Activated T-cell treated with anti-CD3 and anti-CD28 coated beads, Interleukin-2, amount 50 U/mL, for 1 hour (primary cell): Measurements from ENCODE around the gene GRB14.

Experiments used
- DNase-seq: peaks from one replicate; pipeline ENCODE4 v3.0.0-alpha.2; 2020

The GRB14 gene

DNA sequence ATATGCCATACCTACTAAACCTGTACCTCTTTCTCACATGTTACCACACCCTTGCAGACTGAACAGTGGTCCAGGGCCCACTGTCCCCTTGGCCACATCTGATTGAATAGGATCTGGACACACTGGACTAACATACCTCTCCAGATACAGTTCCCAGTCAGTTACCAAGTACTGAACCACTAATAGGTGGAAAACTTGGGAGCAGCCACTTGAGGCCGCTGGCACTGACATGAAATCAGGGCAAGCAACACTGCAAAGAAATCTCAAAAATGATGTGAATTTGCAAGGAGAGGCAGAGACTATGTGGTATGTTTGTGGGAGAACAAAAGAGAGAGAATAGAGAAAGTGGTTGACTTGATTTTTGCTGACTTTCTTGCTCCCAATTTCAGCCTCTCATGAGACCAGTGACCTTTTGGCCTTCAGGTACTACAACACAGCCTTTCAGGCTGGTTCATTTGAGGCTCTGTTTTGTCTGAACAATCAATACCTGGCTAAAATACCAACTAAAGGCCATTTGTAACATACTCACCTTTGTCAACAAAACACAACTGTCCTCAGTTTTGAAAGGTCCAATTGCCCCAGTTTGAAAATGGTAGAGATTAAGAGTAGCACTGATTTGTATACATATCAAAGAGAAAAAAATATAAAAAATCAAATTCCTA, 7.8 kb downstream of the GRB14 start:
- no peak for DNase-seq

DNA sequence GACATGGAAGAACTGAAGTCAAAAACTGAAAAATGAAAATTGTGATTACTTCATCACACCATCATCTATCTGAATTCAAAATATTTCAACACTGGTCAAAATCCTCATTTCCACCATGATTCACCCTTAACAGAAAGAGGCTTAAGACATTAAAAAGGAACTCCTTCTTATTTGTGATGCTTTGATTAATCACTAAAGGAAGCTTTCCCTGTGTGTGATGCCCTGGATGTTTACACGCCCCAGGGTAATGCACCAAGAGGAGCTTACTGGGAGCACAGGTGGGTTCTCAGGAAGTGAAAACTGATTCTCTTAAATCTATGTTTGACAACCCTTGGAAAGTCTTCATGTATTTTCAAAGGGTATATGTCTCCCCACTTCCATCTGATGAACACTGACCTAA, 11.5 kb downstream of the GRB14 start:
- no peak for DNase-seq

DNA sequence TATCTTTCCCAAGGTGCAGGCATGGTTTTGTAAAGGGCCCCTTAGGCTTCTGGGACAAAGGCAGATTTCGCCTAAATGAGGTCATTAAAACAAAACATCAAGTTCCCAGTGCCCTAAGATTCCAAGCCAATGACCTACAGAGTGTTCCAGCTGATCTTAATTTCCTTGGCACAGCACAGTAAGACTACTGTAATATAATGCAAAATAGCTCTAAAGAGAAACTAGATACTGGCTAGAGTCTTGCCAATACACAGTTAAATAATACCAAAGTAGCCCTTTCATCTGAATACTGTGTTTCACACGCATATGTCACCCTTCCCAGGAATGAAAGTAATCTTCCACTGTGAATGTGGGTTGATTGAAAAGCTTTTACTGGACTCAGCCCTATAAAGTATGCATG, 14.7 kb downstream of the GRB14 start:
- no peak for DNase-seq

DNA sequence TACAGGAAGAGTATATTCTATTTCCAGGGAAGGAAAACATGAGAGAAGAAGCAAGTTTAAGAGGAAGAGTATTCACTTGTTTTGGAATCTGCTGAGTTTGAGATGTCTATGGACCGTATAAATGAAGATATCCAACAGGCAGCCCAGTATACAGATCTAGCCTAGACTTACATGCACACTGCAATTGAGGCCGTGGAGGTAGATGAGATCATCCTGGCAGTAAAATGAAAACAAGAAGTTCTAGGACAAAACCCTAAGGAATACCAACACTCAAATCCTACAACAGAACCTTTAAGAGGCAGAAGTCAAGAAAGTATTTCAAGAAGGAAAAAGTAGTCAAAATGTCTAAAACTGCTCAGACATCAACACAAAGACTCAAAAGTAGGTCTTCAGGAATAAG, 16.0 kb downstream of the GRB14 start:
- no peak for DNase-seq

DNA sequence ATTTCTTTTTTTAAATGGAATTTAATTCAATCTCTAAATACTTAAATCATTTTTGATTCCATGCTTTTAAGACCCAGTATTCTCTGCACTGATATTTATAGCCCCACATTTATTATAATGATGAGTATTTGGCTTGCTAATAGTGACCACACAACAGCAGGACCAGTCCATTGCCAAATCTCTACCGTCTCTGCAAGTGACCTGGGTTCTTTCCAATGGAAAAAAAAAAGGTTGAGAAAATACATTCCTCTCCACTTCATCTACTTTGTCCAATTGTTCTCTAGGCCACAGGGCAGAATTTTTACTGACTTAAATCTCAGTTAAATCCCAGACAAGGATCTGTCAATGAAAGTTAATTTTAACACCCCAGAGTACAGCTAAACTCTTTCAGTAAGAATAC, 20.5 kb downstream of the GRB14 start:
- DNase-seq, result no peak

DNA sequence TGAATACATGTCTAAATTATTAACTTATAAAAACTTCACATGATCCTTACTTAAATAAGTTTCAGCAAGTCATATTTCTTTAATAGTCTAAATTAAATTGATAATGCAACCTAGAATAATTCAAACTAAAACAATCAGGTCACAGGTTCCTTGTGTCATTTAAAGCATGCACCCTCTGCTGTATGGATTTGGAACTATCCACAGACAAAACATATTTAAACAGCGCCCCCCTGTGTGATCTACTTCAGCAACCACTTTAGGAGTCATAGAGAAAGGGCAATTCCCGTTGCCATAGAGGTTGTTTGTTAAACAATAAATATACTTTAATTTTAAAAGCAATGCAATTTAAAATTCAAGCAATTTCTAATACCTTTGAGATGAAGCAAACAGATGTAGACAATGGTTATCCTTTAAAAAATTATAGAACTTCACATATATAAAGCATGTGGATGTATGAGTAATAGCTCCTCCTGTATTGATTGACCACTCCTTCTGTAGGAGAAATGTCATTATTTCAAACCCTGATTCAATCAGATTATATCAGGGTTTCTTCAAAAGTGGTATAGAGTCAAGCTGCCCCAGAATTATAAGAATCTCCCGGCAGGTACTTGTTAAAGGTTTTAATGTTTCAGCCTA, 21.2 kb downstream of the GRB14 start:
- no peak for DNase-seq

DNA sequence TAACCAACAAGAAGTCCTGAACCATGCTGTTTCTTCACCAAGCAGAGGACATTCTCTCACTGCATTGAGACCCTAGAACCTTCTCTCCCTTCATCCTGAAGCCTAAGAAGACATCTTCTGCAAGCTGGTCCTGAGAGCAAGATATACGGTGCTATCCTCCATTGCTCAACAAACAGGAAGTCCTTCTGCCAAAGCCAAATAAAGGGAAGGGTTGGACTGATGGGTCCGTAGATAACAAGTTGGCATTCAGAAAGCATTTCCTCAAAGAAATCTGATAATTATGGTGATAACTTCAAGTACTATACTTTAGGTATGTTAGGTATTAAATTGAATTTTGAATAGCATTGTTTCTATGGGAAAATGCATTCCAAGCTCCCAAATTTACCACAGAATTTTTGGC, 23.3 kb downstream of the GRB14 start:
- no peak for DNase-seq

DNA sequence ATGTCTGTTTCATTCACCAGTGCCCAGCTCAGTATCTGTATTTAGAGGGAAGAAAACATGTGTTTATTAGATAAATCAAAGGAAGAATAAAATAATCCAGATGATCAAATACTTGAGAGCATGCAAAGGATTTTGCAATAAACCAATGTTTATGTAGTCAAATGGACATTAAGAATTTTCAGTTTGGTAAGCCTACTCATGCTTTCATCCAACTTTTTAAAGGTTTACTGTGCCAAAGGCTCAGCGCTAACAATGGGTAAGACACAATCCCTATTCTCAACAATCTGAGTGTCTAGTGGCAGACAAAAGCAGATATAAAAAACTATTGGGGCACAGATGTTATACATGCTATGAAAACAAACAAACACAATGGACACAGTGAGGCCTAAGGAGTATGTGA, 26.3 kb downstream of the GRB14 start:
- no peak for DNase-seq

DNA sequence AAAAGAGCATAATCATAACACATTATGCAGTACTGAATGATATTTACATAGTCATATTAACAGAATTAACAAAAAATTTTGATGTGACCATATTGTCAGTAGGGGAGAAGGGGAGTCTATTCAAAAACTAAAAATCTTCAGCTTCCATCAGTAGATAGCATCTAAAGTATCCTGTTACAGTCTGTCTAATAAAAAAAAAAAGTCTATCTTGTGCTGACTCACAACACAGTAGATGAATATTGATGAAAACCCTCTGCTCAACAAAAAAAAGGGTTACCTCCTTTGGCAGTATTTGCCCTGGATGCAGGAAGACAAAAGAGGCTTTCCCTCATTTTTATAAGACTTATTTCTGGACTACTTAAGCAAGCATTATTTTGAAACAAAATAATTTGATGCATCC, 27.3 kb downstream of the GRB14 start:
- DNase-seq, result no peak

DNA sequence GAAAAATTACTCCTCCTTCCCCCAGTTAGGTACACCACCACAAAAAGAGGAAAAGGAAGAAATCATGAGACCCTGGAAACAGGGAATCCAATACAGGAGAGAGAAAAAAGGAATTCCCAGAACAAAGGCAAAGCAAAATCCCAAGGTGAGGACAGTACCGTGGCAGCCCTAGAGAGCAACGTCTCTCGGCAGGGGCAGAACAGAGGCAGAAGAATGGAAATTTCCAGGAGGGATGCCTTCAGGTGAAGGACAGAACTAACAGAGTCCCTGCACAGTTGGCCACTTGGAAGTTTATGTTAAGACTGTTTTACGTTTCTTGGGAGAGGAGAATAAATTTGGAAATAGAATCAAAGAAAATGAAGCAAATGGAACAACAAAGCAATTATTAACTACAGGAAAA, 27.7 kb downstream of the GRB14 start:
- no peak for DNase-seq

DNA sequence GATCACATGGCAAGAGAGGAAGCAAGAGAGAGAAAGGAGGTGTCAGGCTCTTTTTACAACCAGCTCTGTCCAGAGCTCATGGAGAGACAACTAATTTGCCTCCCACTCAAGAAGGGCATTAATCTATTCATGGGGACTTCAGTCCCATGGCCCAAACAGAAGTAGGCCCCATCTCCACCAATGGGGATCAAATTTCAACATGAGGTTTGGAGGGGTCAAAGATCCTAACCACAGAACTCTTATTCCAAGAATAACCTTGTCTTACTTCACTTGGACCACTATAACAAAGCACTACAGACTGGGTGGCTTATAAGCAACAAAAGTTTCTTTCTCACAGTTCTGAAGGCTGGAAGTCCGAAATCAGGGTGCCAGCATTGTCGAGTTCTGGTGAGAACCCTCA, 31.8 kb downstream of the GRB14 start:
- DNase-seq, result no peak

DNA sequence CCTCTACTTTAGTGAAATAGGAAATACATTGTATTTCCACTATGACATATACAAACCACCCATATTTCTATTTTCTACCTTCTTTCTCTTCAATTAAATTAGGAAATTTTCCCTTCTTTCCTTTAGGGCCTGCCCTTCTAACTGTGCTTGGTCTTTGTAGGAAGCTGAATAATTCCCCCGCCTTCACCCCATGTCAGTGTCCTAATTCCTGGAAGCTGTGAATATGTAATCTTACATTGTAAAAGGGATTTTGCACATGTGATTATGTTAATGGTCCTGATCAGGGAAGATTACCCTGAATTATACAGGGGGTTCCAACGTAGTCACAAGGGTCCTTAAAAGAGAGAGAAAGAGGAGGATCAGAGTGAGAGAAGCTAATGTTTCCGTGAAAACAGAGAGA, 40.2 kb downstream of the GRB14 start:
- no peak for DNase-seq

DNA sequence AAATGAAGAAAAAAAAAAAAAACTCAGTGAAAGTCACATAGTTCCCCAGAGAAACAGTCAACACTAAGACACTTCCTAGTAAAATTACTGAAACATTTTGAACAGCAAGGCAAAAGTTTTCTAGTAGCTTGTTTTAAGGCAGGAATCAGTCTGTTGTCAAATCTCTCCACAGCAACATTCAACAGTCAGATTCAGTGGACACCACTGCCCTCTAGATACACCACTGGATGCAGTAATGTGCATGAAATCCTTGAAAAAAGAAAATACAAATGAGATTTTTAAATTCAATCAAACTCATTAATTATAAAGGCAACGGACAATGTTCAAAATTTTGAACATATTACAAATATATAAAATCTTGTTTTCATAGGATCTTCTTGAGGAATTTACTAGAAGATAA, 46.4 kb downstream of the GRB14 start:
- DNase-seq, result no peak

DNA sequence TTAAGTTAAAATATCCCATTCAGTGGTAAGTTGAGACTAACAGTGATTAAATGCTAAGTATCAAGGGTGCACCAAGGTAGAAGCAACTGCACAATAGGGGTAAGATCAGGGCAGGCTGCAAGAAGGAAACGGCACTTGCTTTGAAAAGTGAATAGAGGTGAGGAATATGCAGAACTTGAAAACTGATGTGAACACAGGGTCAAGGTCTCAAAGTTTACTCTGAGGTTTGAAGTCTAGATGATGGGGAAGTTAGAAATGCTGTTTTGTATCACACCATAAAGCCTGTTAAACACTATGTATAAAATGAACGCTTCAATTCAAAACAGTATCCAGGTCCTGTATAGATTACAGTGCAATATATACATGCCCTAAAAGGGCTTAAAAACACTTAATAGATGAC, 50.8 kb downstream of the GRB14 start:
- DNase-seq, result no peak

DNA sequence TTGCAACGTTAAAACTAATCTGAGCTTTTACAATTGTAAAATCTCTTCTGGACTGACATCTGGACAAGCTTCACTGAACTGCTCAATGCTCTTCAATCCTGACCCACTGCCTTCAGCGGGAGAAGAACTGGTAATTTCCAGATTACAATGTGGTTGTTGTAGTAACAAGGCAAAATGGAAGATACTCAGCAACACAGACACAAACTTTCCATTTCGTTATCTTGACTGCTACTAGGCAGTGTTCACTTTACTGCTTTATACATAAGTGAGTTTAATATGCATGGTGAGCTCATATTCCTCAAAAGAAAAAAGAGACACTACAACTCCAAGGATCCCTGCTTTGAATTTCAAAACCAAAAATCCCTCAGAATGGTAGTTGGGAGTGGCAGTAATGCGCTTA, 51.9 kb downstream of the GRB14 start:
- DNase-seq, result no peak

DNA sequence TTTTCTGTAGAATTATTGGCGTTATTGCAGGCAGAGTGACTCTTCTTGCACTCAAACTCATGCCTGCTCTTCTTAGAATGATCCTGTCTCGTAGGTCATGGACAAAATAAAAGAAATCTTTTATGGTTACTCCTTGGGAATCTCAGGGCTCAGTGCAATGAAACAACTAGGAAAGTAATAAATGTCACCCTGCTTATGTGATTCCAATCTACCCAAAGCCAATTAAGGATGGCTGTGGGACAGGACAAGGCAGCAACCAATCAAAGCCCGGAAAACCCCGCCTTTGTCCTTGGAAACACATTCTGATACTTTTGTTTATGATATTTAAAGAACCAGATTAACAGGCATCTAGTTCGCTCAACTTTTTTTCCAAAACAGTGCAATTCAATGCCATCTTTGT, 53.0 kb downstream of the GRB14 start:
- DNase-seq, result no peak

DNA sequence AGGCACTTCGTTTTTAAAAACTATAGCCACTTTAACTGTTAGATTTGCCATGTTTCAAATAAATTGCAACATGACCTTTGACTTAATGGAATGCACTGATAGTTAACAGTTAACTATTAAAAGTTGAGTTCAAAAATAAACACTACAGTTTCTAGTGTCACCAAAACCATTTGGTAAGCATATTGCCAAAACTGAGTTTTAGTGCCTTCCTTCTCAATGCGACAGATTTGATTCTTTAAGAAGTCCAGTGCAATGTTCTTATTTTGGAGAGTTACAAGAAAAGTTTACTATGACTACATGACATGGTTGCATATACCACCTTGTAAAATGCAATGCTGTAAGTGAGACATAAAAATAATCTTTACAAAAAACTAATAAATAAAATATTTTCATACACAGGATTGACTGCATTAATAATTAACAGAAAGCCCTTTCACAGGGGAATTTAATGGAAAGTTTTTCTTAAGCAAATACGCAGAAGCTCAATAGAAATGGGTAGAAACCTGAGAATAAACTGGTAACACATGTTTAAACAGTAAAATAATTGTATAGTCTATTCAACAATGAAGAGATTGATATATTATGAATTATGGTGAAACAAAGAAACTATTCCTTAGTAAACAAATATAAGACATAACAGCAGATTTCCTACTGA, 53.8 kb downstream of the GRB14 start:
- DNase-seq, result no peak

DNA sequence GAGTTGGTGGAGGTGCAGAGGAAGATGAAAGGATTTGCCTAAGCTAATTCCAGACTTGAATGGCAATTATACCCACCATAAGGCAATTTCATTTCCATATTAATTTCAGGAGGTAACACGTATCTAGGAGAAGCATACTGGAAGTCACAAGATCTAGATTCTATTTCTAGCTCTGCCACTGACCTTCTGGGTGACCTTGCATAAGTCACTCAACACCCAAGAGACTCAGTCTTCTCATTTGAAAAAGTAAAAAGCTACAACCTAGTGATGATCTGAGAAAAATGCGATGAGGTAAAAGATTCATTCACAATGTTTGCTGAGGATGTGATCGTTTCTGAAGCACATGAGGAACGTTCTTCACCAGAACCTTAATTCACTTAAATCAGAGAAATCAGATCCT, 55.9 kb downstream of the GRB14 start:
- no peak for DNase-seq

DNA sequence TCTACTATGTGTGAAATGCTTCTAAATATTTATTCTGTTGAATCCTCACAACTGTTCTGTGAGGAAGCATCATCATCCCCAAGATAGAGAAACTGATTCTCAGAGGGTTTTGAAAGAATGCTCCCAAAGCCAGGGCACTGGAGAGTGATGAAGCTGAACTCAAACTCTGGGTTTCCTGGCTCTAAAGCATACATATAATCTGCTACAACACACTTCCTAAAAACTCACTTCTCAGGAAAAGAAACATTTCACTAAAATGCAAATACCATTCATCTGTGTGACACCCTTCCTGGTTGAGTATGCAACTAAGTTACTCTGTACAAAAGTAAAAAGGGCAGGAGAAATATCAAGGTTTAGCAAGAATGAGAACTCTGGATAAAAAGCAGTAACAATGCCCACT, 58.6 kb downstream of the GRB14 start:
- no peak for DNase-seq

DNA sequence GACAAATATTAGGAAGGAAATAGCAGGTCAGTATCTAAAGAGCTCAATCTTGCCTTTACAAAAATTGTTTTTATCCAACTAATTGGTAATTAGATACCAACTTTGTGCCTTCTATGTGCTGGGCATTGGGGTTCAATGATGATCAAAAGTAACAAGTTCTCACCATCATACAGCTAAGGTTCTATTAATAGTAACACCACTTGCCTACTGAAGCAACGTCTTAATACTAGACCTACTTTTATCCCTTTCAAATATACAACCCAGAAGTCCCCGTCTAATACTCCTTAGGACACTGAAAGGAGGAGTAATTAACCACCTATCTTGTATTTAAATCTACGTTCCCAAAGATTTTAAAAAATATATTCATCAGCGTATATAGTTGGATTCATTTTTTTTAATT, 59.3 kb downstream of the GRB14 start:
- DNase-seq, result no peak

DNA sequence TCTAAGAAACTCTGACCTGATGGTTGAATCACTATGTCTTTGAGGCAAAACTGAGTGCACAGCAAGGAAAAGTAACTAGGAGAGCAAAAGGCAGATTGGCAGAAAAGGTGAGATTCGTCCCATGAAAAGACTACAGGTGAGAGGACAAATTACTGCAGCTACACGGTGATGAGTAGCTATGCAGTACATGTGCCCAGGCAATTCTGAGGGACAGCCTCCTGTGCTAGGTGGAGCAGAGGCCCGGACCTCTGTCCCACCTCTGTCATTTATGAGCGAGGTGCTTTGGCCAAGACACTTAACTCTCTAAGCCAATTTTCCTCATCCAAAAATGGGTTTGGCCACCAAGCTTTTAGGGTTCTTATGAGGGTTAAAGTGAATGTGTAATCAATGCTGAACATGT, 59.9 kb downstream of the GRB14 start:
- no peak for DNase-seq

DNA sequence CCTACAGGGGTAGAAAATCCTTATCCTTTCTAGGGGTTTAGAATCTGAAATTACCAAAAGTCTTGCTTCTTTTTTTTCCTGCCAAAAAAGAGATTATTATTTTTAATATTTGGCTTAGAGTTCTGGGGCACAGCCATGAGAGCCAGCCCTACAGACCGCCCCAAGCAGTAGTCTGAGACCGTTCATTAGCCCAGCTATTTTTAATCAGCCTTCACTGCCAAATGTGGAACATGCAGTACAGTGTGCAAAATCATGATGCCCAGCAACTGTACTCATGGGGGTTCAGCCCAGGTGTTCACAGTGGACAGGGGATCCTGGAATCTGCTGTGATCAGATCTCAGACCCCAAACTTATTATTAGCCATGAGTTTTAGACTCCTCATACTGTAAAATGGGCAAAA, 60.4 kb downstream of the GRB14 start:
- no peak for DNase-seq

DNA sequence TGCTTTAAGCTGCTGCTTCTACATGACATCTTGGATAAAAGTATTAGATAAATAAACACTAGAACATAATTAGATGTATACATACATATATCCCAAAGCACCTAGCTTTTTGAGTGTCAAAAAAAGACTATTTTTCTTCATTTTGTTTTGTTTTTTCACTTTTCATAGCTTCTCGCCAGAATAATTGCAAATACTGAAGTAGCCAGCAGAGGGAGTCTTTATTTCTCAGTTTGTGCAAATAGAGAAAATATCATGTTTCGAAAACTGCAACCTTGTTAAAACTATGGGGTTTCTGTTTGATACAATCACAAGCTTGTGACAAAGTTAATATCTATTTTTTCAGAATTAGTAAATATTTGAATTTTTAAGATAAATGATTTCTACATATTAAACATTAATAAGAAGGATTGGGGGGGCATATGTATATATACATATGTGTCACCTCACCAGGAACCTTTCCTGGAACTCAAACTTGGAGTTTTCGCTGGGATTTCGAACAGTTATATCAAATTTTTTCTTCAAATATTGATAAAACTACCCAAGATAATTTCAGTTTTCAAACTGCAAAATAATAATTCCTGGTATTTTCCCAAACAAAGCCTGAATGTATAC, 61.0 kb downstream of the GRB14 start:
- DNase-seq, result no peak

DNA sequence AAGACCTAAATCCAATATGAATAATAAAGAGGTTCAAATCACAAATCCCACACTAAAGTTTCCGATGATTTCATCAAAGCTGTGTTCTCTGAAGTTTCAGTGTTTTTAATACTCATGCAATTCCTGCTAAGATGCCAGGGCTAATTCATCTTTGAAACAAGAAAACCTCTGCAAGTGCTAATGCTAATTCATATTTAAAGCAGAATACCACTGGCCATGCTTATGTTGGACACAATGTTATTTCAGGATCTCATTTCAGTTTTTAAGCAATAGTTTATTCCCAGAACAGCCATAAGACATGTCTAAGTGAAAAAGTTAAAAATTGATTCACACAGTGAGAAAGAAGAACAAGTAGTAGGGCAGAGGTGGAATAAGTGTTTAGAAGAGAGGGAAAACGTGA, 62.8 kb downstream of the GRB14 start:
- DNase-seq, result no peak
